SU-DHL-6 (cell line): Measurements from ENCODE around the gene REEP5.

Experiments used
- H2AFZ ChIP-seq: fragments of 200-600 bp; sonication (generic); 2 replicates; pipeline ENCODE4 v1.6.1; 2014; ENCODE audit warnings: low read depth, mild to moderate bottlenecking, moderate library complexity, mixed read lengths, antibody characterized with exemption, low read length; ENCODE audit not compliant: severe bottlenecking
- H3F3A ChIP-seq: fragments of 200-600 bp; shearing (Covaris generic); 2 replicates; pipeline ENCODE4 v1.6.0; 2016; ENCODE audit warnings: antibody characterized with exemption, mild to moderate bottlenecking; ENCODE audit not compliant: insufficient read depth
- H3K27ac ChIP-seq: fragments of 200-600 bp; sonication (generic); 2 replicates; pipeline ENCODE4 v1.5.1; 2016; ENCODE audit warnings: low read depth, mild to moderate bottlenecking, low read length, moderate library complexity, mixed read lengths
- H3K27me3 ChIP-seq: fragments of 200-600 bp; sonication (generic), shearing (Covaris generic); 2 replicates; pipeline ENCODE4 v1.6.0; 2014; ENCODE audit warnings: mild to moderate bottlenecking, low read length
- H3K36me3 ChIP-seq: fragments of 200-600 bp; sonication (generic); 2 replicates; pipeline ENCODE4 v1.6.1; 2014; ENCODE audit warnings: mild to moderate bottlenecking, low read length, mixed read lengths
- H3K4me2 ChIP-seq: fragments of 300-600, 200-600 bp; shearing (Covaris generic), sonication (generic); 2 replicates; pipeline ENCODE4 v1.6.0; 2014; ENCODE audit warnings: low read length, low read depth, mild to moderate bottlenecking; ENCODE audit not compliant: poor library complexity, severe bottlenecking
- H3K4me3 ChIP-seq: fragments of 200-600 bp; sonication (generic); 2 replicates; pipeline ENCODE4 v1.5.1; 2014; ENCODE audit warnings: antibody characterized with exemption, low read length, mild to moderate bottlenecking, mixed read lengths; ENCODE audit not compliant: insufficient read depth, poor library complexity, severe bottlenecking
- H3K79me2 ChIP-seq: fragments of 200-600 bp; sonication (generic); 2 replicates; pipeline ENCODE4 v1.6.1; 2014; ENCODE audit warnings: mild to moderate bottlenecking, low read length, moderate library complexity; ENCODE audit not compliant: insufficient read depth
- H3K9ac ChIP-seq: fragments of 200-600 bp; sonication (generic); 2 replicates; pipeline ENCODE4 v1.7.0; 2014; ENCODE audit warnings: mild to moderate bottlenecking, low read length
- H3K9me2 ChIP-seq: fragments of 200-600 bp; sonication (generic); replicated peaks from 2 replicates; pipeline ENCODE4 v1.6.1; 2014; ENCODE audit warnings: low read length; ENCODE audit not compliant: insufficient read depth
- H3K9me3 ChIP-seq: fragments of 200-600 bp; sonication (generic); 2 replicates; pipeline ENCODE4 v1.6.1; 2014; ENCODE audit warnings: low read length, mixed read lengths; ENCODE audit not compliant: insufficient read depth
- H4K20me1 ChIP-seq: fragments of 200-600 bp; sonication (generic); 2 replicates; pipeline ENCODE4 v1.6.1; 2014; ENCODE audit warnings: low read depth, mild to moderate bottlenecking, antibody characterized with exemption, low read length, moderate library complexity, mixed read lengths
- EZH2phosphoT487 ChIP-seq: fragments of 200-600 bp; sonication (generic), shearing (Covaris generic); conservative IDR thresholded peaks from 2 replicates; pipeline ENCODE4 v1.6.1; 2018; ENCODE audit warnings: mild to moderate bottlenecking, antibody characterized with exemption, low read length, moderate library complexity, mixed read lengths
- TF ChIP-seq, protein P1 (sequence below): fragments of 200-600 bp; sonication (generic); IDR thresholded peaks from one replicate; pipeline ENCODE4 v1.5.1; 2017; ENCODE audit warnings: antibody characterized with exemption, mild to moderate bottlenecking, low read length, moderate library complexity; ENCODE audit not compliant: insufficient read depth, poor library complexity, severe bottlenecking

The REEP5 gene

DNA sequence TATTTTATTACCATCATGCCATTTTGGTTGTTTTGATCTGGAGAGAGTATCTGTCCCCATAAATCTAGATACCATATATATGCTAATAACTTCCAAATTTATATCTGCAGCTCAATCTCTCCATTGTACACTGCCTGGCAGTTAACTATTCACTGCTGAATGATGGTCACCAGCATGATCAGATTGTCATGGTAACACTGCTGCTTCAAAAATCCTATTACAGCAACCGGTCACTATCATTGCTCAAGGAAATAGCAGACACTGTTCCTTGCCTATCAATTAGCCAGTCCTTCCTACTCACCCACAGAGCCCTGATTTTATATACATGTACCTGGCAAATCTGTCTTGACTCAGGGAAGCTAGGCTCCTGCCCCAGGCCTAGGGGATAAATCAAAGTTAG, 11.5 kb downstream of the REEP5 start:
- Histone ChIP-seq H3K9ac (no peak overlapping the region), H3K27me3 (no peaks in the 10 kb centered on the region), H2AFZ (no peak overlapping the region), H3K27ac (no peak overlapping the region), H3K9me2 (no peaks in the 10 kb centered on the region), H3K36me3 (peaks cover 24% of the 10 kb centered on the region), H3F3A (0 out of 2 replicates have a peak, but pooled peaks cover 3% of the 10 kb centered on the region), H3K4me3 (no peak overlapping the region), H4K20me1 (peaks cover 3% of the 10 kb centered on the region; the same call in 1 of the 2 replicates), H3K9me3 (no peaks in the 10 kb centered on the region), H3K79me2 (peaks cover 60% of the 10 kb centered on the region), H3K4me2 (no peak overlapping the region)
- TF ChIP-seq, protein P1, sequence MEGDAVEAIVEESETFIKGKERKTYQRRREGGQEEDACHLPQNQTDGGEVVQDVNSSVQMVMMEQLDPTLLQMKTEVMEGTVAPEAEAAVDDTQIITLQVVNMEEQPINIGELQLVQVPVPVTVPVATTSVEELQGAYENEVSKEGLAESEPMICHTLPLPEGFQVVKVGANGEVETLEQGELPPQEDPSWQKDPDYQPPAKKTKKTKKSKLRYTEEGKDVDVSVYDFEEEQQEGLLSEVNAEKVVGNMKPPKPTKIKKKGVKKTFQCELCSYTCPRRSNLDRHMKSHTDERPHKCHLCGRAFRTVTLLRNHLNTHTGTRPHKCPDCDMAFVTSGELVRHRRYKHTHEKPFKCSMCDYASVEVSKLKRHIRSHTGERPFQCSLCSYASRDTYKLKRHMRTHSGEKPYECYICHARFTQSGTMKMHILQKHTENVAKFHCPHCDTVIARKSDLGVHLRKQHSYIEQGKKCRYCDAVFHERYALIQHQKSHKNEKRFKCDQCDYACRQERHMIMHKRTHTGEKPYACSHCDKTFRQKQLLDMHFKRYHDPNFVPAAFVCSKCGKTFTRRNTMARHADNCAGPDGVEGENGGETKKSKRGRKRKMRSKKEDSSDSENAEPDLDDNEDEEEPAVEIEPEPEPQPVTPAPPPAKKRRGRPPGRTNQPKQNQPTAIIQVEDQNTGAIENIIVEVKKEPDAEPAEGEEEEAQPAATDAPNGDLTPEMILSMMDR, result no peak
- no peak for TF ChIP-seq EZH2phosphoT487

DNA sequence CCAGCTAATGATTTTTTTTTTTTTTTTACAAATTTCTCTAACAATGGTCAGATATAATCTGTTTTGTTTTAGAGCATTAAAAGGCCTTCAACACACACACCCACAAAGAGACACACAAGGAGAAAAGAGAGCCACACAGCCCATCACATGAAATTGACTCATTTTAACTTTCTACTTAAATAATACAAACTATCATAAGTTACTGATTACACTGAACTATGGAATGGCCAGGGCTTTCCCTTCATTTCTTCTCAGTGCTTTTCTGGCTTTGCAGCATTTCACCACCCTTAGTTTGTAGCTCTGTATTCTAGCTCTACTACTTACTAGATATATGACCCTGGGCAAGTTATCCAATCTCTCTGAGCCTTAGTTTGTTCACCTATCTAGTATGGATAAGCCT, 13.2 kb downstream of the REEP5 start:
- TF ChIP-seq EZH2phosphoT487, result no peak
- TF ChIP-seq, protein P1, result no peak
- Histone ChIP-seq H3K27me3 (no peaks in the 10 kb centered on the region), H3K9ac (no peak overlapping the region), H4K20me1 (peaks cover 3% of the 10 kb centered on the region; the same call in 1 of the 2 replicates), H3K9me2 (no peaks in the 10 kb centered on the region), H3F3A (0 out of 2 replicates have a peak, but pooled peaks cover 3% of the 10 kb centered on the region), H3K4me3 (no peak overlapping the region), H3K27ac (no peak overlapping the region), H3K9me3 (no peaks in the 10 kb centered on the region), H3K36me3 (peaks cover 13% of the 10 kb centered on the region; the same call in 1 of the 2 replicates), H2AFZ (no peak overlapping the region), H3K79me2 (peaks cover 66% of the 10 kb centered on the region), H3K4me2 (no peak overlapping the region)

DNA sequence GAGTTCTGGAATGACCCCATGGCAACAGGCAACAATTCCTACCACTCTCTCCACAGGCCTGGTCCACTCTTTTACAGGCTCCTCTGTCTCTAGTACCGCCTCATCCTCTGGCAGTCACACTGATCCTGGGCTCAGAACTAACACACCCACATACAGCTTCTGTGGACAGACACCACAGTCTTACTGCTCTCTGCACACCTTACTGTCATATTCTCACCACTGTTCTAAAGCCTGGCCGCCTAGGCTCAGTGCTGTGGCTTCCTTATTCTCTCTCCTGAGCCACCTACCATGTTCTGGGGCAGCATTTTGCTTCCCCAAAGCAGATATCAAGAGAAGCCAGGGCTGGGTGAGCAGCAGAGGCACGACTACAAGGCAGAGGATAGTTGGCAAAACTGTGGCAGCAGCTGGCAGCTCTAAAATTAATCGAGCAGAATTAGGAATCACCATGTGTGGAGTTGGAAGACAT, 14.8 kb downstream of the REEP5 start:
- Histone ChIP-seq H3K79me2 (peaks cover 63% of the 10 kb centered on the region), H3K4me2 (no peak overlapping the region), H3K9me3 (no peaks in the 10 kb centered on the region), H3K27ac (no peak overlapping the region), H3K9me2 (no peaks in the 10 kb centered on the region), H3K27me3 (no peaks in the 10 kb centered on the region), H3K36me3 (peaks cover 13% of the 10 kb centered on the region; the same call in 1 of the 2 replicates), H3F3A (0 out of 2 replicates have a peak, but pooled peaks cover 3% of the 10 kb centered on the region), H2AFZ (no peak overlapping the region), H4K20me1 (no peaks in the 10 kb centered on the region; the same call in 1 of the 2 replicates), H3K9ac (no peak overlapping the region), H3K4me3 (no peak overlapping the region)
- no peak for TF ChIP-seq EZH2phosphoT487
- TF ChIP-seq, protein P1, result no peak
